Right forelimb (tissue), 1 donor: ENCODE results near the gene SNAP91.
A peak's percentile ranks its signal among the peaks of the same experiment; 100 is the strongest.

ENCODE experiments used
- DNase-seq: peaks from one replicate; pipeline ENCODE4 v3.0.0-alpha.2; 2018

The SNAP91 gene

DNA sequence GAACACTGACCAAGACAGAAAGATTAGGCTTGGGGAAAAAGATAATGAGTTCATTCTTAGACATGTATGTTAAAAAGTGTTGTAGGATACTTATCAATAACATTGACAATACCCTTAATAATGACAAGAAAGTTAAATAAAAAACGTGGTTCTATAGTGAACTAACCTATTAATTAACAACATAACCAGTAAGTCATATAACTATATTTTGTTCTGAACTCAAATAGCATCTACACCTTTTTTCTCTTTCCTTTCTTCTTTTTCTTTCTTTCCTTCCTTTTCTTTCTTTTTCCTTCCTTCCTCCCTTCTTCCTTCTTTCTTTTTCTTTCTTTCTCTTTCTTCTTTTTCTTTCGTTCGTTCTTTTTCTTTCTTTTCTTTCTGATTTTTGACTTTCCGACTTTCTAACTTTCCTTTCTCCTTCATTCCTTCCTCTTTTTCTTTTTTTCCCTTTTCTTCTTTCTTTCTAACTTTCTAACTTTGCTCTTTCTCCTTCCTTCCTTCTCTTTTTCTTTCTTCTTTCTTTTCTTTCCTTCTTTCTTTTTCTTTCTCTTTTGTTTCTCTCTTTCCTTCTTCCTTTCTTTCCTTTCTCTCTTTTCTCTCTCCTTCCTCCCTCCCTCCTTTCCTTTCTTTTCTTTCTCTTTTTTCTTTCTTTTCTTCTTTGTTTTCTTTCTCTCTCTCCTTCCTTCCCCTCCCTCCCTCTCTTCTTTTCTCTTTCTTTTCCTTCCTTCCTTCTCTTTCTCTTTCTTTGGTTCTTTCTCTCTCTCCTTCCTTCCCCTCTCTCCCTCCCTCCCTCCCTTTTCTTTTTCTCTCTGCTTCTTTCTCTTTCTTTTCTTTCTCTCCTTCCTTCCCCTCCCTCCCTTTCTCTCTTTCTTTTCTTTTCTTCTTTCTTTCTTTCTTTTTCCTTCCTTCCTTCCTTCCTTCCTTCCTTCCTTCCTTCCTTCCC, 172.0 kb downstream of the SNAP91 start:
- DNase-seq: no peak

DNA sequence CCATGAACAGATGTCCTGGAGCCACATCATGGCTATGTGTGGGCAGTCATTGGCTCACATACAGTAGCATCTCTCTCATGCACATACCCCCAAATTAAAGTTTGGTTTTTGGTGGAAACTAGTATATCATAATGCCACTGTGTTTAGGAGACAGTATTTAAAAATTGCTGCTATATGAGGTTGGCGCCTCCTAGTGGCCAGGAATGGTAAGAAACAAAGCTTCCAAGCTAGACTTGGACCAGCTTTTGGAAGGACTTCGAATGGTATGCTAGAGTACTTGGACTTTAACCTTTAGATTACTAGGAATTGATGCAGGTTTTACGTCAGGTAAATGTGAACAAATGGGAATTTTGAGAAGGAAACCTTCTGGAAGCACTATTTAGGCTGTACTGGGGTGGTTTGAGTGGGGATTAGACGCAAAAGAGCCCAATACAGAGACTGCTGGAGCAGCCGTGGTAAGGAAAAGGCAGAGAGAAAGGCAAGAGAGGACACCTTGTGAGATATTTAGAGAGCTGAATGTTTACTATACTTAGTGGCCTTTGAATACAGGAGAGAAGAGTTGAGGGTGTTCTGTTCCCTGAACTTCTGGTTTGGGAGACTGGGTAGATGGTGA, 172.8 kb downstream of the SNAP91 start:
- peak; percentile 44 for DNase-seq

DNA sequence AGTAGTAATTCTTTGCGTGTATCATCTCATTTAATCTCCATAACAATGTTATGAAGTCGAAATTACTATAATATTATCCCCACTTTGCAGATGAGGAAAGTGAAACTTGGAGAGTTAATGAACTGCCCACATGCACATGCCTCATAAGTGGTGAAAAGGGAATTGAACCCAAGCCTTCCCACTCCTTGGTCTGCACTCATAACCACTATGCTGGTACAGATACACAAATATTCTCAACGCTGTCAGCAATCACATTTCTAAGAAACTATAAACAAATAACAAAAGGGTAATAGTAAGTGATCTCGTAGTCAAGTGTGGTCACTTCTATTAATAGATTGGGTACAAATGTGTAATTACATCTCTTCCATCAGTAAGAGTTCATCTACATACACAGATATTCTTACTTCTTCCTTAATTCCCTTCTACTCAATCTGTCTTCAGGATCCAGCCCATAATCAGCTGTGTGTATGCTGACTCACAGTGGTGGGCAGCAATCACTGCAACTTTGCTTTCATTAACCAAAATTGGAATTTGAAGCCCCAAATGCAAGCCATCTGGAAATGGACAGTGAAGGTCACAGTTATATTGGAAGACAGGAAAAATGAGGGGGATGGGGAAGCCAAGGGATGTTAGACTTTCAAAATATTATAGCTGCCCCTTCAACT, 190.0 kb downstream of the SNAP91 start:
- DNase-seq: no peak

DNA sequence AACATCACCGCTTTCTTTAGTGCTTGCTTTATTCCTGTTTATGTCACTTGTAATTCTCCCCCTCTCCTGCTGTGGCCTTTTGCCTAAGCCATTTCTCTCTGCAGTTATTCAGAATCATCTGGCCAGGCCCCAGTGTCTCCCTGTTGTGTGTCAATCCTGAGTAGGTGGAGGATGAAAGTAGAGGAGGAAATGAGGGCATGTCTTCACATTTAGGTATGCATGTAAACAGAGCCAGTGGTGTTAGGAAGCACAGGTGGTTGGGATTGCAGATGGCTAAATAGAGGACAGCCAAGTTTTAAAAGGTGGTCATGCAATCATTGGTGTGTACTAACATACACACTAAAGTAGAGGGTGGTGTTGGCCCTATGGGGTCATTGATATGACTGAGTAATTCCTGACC, 191.4 kb downstream of the SNAP91 start:
- no peak for DNase-seq

- DNase-seq: peak; percentile 53
These were observed 193.9 kb downstream of the SNAP91 start for GRCh38 chr6:83514866-83515466.

GRCh38 chr6:83514466-83514865, 194.4 kb downstream of the SNAP91 start:
- no peak for DNase-seq

DNA sequence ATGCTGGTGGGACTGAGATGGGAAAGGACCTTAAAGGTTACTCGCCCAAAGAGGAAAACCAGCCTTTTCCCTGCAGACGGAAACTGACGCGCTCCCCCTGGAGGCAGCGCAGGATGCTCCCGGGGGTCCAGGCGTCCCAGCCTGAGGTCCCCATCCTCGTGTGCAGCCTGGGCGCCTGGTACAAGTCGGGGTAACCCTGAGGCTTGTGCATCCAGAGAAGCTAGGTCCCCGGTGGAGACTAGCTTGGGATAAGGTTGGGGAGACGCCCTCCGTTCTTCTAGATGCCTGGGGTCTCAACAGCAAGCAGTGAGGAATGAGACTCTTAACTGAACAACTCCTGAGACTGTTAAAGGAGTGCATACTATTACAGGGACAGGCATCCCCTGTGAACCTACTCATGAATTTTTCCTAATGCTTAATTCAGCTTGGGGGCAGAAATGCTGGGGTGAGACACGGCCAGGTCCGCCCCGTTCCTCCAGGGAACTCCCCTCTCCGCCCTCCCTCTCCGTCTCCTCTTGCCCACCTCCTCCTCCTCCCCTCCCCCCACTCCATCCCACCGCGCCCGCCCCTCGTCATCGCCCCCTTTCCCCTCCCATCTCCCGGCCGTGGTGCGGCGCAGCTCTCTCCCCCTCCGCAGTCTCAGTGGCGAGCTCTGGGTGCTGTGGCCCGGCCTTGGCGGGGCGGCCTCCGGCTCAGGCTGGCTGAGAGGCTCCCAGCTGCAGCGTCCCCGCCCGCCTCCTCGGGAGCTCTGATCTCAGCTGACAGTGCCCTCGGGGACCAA, 196.8 kb downstream of the SNAP91 start, which contains the start of gene PRSS35:
PRSS35 (plus strand) TSS at position 634 of the 781 bp plus-strand sequence. CDS start 10,908 bp downstream, outside the sequence.
- DNase-seq: peak; percentile 85

DNA sequence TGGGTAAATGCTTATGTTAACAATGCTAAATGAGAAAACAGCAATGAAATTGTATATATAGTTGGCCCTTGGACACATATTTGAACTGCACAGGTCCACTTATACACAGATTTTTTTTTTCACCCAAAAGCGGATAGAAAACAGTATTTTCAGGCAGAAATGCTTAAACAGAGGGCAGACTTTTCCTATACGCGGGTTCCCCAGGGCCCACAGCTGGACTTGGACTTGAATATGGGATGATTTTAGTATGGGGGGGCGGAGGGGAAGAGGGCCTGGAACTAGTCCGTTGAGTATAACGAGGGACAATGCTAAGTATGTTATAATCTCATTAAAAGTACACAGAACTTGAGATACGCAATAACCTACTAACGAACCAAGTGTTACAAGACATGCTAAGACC, 197.6 kb downstream of the SNAP91 start:
- peak; percentile 51 for DNase-seq

DNA sequence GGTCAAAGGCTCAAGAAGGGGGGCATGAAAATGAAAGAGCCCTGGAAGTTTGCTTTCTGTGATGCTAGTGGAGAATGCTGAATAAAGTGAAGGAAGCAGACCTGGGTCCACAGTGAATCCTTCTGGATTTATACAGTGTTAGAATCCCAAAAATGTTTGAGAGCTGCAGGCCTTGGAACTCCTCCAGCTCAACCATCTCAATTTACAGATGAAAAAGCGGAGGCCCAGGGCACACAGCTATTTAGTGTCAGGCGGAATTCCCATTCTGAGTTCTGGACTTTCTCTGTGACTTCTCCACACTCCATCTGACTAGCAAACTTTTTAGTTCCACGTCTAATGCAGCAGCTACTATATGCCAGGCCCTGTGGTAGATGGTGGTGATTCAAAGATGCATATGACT, 198.1 kb downstream of the SNAP91 start:
- DNase-seq: peak; percentile 44

- no peak for DNase-seq
These were observed 199.5 kb downstream of the SNAP91 start for GRCh38 chr6:83509441-83509840.

GRCh38 chr6:83505356-83505755, 203.5 kb downstream of the SNAP91 start:
- DNase-seq: no peak
